GM21528 (cell line): ENCODE results near the gene NWD2.
"Not testable (repeated sequence)": the region's sequence is repeated elsewhere in the genome, so short reads cannot be mapped to it uniquely, and the experiment has no call there.

Source experiments
- ATAC-seq: cut with Tn5 transposase; IDR thresholded peaks from one replicate; pipeline ENCODE4 v1.9.1; 2021; ENCODE audit warnings: mild to moderate bottlenecking, moderate library complexity; ENCODE audit not compliant: unreplicated experiment, low FRiP score

Gene NWD2

GRCh38 chr4:37389967-37390580, 145.5 kb downstream of the NWD2 start:
- ATAC-seq, result peak; percentile 49

- ATAC-seq, result no peak
Observed at GRCh38 chr4:37392521-37393255, 148.1 kb downstream of the NWD2 start.

- no peak for ATAC-seq
Observed at GRCh38 chr4:37393321-37393720, 148.8 kb downstream of the NWD2 start.

- peak; percentile 55 for ATAC-seq
Observed at GRCh38 chr4:37393889-37394288, 149.3 kb downstream of the NWD2 start.

GRCh38 chr4:37397505-37397904, 153.0 kb downstream of the NWD2 start:
- no peak for ATAC-seq

GRCh38 chr4:37400241-37400881, 155.8 kb downstream of the NWD2 start:
- ATAC-seq, result peak; percentile 87

GRCh38 chr4:37407938-37408826, 163.6 kb downstream of the NWD2 start:
- ATAC-seq, result not testable (repeated sequence)

- not testable (repeated sequence) for ATAC-seq
Observed at GRCh38 chr4:37413612-37414011, 169.1 kb downstream of the NWD2 start.

GRCh38 chr4:37415845-37416369, 171.4 kb downstream of the NWD2 start:
- ATAC-seq, result no peak

GRCh38 chr4:37421614-37422013, 177.1 kb downstream of the NWD2 start:
- ATAC-seq, result no peak

- ATAC-seq, result no peak
Observed at GRCh38 chr4:37422102-37422501, 177.6 kb downstream of the NWD2 start.

- no peak for ATAC-seq
Observed at GRCh38 chr4:37422638-37423037, 178.1 kb downstream of the NWD2 start.

- no peak for ATAC-seq
Observed at GRCh38 chr4:37423310-37423709, 178.8 kb downstream of the NWD2 start.

- ATAC-seq, result no peak
Observed at GRCh38 chr4:37424753-37425152, 180.2 kb downstream of the NWD2 start.

- ATAC-seq, result no peak
Observed at GRCh38 chr4:37425857-37426256, 181.3 kb downstream of the NWD2 start.

GRCh38 chr4:37427193-37427592, 182.7 kb downstream of the NWD2 start:
- ATAC-seq, result no peak

- no peak for ATAC-seq
Observed at GRCh38 chr4:37429906-37430305, 185.4 kb downstream of the NWD2 start.

GRCh38 chr4:37430718-37431416, 186.3 kb downstream of the NWD2 start:
- ATAC-seq, result no peak

- no peak for ATAC-seq
Observed at GRCh38 chr4:37431417-37431743, 186.8 kb downstream of the NWD2 start.

- no peak for ATAC-seq
Observed at GRCh38 chr4:37434469-37434868, 189.9 kb downstream of the NWD2 start.
